ENCODE results near the gene PNPLA8.
"Not testable (repeated sequence)": the region's sequence is repeated elsewhere in the genome, so short reads cannot be mapped to it uniquely, and the experiment has no call there.

The PNPLA8 gene

DNA sequence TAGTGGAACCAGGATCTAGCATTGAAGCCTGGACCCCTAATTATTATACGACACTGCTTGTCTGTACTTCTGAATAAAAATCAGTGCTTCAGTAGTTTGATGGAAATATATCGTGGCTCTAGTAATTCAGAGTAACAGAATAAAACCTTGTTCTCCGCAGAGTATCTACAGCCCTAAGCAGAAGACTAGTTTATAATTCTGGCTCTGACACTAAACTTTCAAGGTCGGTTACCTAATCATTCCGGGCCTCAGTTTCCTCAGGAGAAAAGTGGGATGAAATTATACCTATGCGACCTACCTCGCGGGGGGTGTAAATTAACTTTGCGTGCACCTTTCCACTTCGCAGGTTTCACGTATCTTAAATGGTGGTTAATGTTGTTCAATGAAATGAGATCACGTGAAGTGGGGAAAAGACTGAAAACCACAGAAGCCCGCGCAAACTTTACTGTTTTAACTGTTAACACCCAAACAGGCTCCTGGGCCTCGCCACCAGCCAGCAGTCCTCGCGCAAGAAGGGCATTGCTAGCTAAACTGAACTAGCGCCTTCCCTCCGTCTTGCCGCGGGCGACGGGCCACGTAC lies 43.0 kb upstream of the PNPLA8 start:
- peak overlapping the region; percentile 89 for H3K4me3 ChIP-seq (ENCODE audit: low read depth, low read length)
- DNase-seq (ENCODE audit: low read depth, low spot score), result no peak
- TF ChIP-seq CTCF (IDR thresholded peaks at IDR 0.05; ENCODE audit: insufficient read depth, low read length, missing control alignments), result no peak
- ChIA-PET CTCF (interaction anchor here (0.5 kb wide), 1 partner anchor 32 kb away, joined by 3 read pairs; no protein-coding TSS in a partner anchor), POLR2A (interaction anchor here (1.8 to 2.2 kb wide), 2 partner anchors 8 to 43 kb away, joined by 6 to 11 read pairs; partner anchors contain the start of gene PNPLA8)

- no peak for TF ChIP-seq CTCF (IDR thresholded peaks at IDR 0.05; ENCODE audit: insufficient read depth, low read length, missing control alignments)
- DNase-seq (ENCODE audit: low read depth, low spot score), result no peak
- ChIA-PET CTCF (no interaction called here), POLR2A (no interaction called here)
- no peak overlapping the region for H3K4me3 ChIP-seq (ENCODE audit: low read depth, low read length)
Measured at GRCh38 chr7:108565987-108566386, 40.1 kb upstream of the PNPLA8 start.

DNA sequence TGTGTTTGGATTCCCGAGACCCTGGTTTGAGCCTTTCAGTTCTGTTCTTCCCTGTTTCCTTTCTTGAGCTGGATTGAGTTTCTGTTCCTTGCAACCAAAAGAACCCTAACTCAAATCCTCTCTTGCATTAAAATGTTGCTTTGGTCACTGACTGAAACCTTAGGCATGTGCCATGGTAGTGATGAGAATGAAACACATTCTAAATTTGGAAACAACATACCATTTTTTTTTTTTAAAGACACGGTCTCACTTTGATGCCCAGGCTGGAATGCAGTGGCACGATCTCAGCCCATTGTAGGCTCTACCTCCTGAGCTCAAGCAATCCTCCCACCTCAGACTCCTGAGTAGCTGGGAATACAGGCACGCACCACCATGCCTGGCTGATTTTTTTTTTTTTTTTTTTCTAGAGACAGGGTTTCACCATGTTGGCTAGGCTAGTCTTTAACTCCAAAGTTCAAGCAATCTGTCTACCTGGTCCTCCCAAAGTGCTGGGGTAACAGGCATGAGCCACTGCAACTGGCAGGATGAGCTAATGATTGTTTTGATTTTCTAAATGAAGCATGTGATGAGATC lies 35.2 kb upstream of the PNPLA8 start:
- TF ChIP-seq CTCF (IDR thresholded peaks at IDR 0.05; ENCODE audit: insufficient read depth, low read length, missing control alignments), result no peak
- ChIA-PET POLR2A (interaction anchor here (1.8 kb wide), 1 partner anchor 8 kb away, joined by 6 read pairs; the partner anchor contains the start of genes DNAJB9 and THAP5), CTCF (interaction anchor here (0.6 to 1.0 kb wide), 2 partner anchors 9 to 527 kb away, joined by 3 read pairs; partner anchors contain the start of genes DNAJB9 and THAP5)
- DNase-seq (ENCODE audit: low read depth, low spot score), result no peak
- no peak overlapping the region for H3K4me3 ChIP-seq (ENCODE audit: low read depth, low read length)

- ChIA-PET POLR2A (interaction anchor here (0.6 kb wide), 1 partner anchor 34 kb away, joined by 3 read pairs; no protein-coding TSS in a partner anchor), CTCF (no interaction called here)
- no peak for TF ChIP-seq CTCF (IDR thresholded peaks at IDR 0.05; ENCODE audit: insufficient read depth, low read length, missing control alignments)
- no peak overlapping the region for H3K4me3 ChIP-seq (ENCODE audit: low read depth, low read length)
- no peak for DNase-seq (ENCODE audit: low read depth, low spot score)
Measured at GRCh38 chr7:108559253-108559652, 33.3 kb upstream of the PNPLA8 start.

DNA sequence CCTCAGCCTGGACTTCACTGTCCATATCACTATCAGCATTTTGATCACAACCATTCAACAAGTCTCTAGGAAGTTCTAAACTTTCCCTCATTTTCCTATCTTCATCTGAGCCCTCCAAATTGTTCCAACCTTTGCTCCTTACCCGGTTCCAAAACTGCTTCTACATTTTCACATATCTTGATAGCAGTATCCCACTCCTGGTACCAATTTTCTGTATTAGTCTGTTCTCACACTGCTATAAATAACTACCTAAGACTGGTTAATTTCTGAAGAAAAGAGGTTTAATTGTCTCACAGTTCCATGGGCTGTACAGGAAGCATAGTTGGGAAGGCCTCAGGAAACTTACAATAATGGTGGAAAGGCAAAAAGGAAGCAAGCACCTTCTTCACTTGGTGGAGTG lies 31.7 kb upstream of the PNPLA8 start:
- DNase-seq (ENCODE audit: low read depth, low spot score), result no peak
- CTCF ChIA-PET, result no interaction called here
- no peak overlapping the region for H3K4me3 ChIP-seq (ENCODE audit: low read depth, low read length)
- POLR2A ChIA-PET, result no interaction called here
- TF ChIP-seq CTCF (IDR thresholded peaks at IDR 0.05; ENCODE audit: insufficient read depth, low read length, missing control alignments), result no peak

- ChIA-PET POLR2A (no interaction called here), CTCF (no interaction called here)
- no peak for DNase-seq (ENCODE audit: low read depth, low spot score)
- no peak for TF ChIP-seq CTCF (IDR thresholded peaks at IDR 0.05; ENCODE audit: insufficient read depth, low read length, missing control alignments)
- no peak overlapping the region for H3K4me3 ChIP-seq (ENCODE audit: low read depth, low read length)
Measured at GRCh38 chr7:108557191-108557590, 31.3 kb upstream of the PNPLA8 start.

DNA sequence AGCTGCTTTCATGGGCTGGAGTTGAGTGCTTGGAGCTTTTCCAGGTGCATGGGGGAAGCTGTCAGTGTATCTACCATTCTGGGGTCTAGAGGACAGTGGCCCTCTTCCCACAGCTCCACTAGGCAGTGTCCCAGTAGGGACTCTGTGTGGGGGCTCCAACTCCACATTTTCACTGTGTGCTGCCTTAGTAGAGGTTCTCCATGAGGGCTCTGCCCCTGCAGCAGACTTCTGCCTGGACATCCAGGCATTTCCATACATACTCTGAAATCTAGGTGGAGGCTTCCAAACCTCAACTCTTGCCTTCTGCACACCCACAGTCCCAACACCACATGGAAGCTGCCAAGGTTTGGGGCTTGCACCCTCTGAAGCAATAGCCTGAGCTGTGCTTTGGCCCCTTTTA lies 30.7 kb upstream of the PNPLA8 start:
- DNase-seq (ENCODE audit: low read depth, low spot score); POLR2A ChIA-PET; CTCF ChIA-PET; H3K4me3 ChIP-seq (ENCODE audit: low read depth, low read length): not testable (repeated sequence)

GRCh38 chr7:108548141-108548896 lies 22.4 kb upstream of the PNPLA8 start:
- DNase-seq (ENCODE audit: low read depth, low spot score); H3K4me3 ChIP-seq (ENCODE audit: low read depth, low read length); CTCF ChIA-PET; POLR2A ChIA-PET: not testable (repeated sequence)

All from AG04449 (cell line).